ENCODE results near the gene FOXN1.
A peak's percentile ranks its signal among the peaks of the same experiment; 100 is the strongest.

The FOXN1 gene

GRCh38 chr17:28550858-28551257 lies 44.7 kb downstream of the FOXN1 start:
- no peak for TF ChIP-seq CTCF (IDR thresholded peaks at IDR 0.05; ENCODE audit: control extremely low read depth, extremely low read depth, low read depth, missing control alignments)

GRCh38 chr17:28551421-28552175 lies 45.5 kb downstream of the FOXN1 start:
- peak; percentile 43 for DNase-seq (ENCODE audit: extremely low spot score)

More at GRCh38 chr17:28550858-28551257, 44.7 kb downstream of the FOXN1 start:
- POLR2A ChIA-PET: interaction anchor here (0.7 kb wide), 1 partner anchor 21 kb away, joined by 3 read pairs; the partner anchor contains the start of gene PIGS
- DNase-seq (ENCODE audit: extremely low spot score): no peak
- CTCF ChIA-PET: interaction anchor here (0.8 to 6.3 kb wide), 9 partner anchors 13 to 134 kb away, joined by 3 to 83 read pairs (median 5); partner anchors contain the start of genes ALDOC and PIGS

GRCh38 chr17:28552176-28552999 lies 46.2 kb downstream of the FOXN1 start, which contains the start of gene UNC119:
UNC119 (minus strand) TSS chr17:28552624; CDS start chr17:28552557, 67 bp downstream.
- DNase-seq (ENCODE audit: extremely low spot score): peak; percentile 94
- POLR2A ChIA-PET: no interaction called here
- TF ChIP-seq CTCF (IDR thresholded peaks at IDR 0.05; ENCODE audit: control extremely low read depth, extremely low read depth, low read depth, missing control alignments): no peak
- CTCF ChIA-PET: interaction anchor here (1.0 to 6.3 kb wide), 5 partner anchors 15 to 60 kb away, joined by 3 to 83 read pairs (median 4); partner anchors contain the start of gene PIGS

More at GRCh38 chr17:28551421-28552175, 45.5 kb downstream of the FOXN1 start:
- CTCF ChIA-PET: interaction anchor here (1.0 to 6.3 kb wide), 9 partner anchors 14 to 135 kb away, joined by 3 to 83 read pairs (median 5); partner anchors contain the start of genes ALDOC and PIGS
- POLR2A ChIA-PET: no interaction called here
- TF ChIP-seq CTCF (IDR thresholded peaks at IDR 0.05; ENCODE audit: control extremely low read depth, extremely low read depth, low read depth, missing control alignments): no peak

GRCh38 chr17:28553000-28553505 lies 46.9 kb downstream of the FOXN1 start:
- no peak for TF ChIP-seq CTCF (IDR thresholded peaks at IDR 0.05; ENCODE audit: control extremely low read depth, extremely low read depth, low read depth, missing control alignments)
- ChIA-PET POLR2A (no interaction called here), CTCF (interaction anchor here (1.3 to 1.8 kb wide), 3 partner anchors 18 to 58 kb away, joined by 3 to 5 read pairs (median 4); partner anchors contain the start of gene PIGS)
- DNase-seq (ENCODE audit: extremely low spot score): no peak

- DNase-seq (ENCODE audit: extremely low spot score): no peak
- ChIA-PET POLR2A (interaction anchor here (1.2 kb wide), 1 partner anchor 17 kb away, joined by 3 read pairs; the partner anchor contains the start of gene PIGS), CTCF (interaction anchor here (1.0 kb wide), 1 partner anchor 11 kb away, joined by 4 read pairs; no protein-coding TSS in a partner anchor)
- TF ChIP-seq CTCF (IDR thresholded peaks at IDR 0.05; ENCODE audit: control extremely low read depth, extremely low read depth, low read depth, missing control alignments): no peak
Measured at GRCh38 chr17:28554565-28554964, 48.4 kb downstream of the FOXN1 start.

- TF ChIP-seq CTCF (IDR thresholded peaks at IDR 0.05; ENCODE audit: control extremely low read depth, extremely low read depth, low read depth, missing control alignments): no peak
- DNase-seq (ENCODE audit: extremely low spot score): no peak
- POLR2A ChIA-PET: interaction anchor here (1.2 kb wide), 1 partner anchor 17 kb away, joined by 3 read pairs; the partner anchor contains the start of gene PIGS
- CTCF ChIA-PET: no interaction called here
Measured at GRCh38 chr17:28555022-28555421, 48.9 kb downstream of the FOXN1 start.
